HG03095 (cell line): Measurements from ENCODE around the gene NIT1.
A peak's percentile ranks its signal among the peaks of the same experiment; 100 is the strongest.

Source experiments
- ATAC-seq: cut with Tn5 transposase; IDR thresholded peaks from one replicate; pipeline ENCODE4 v1.9.1; 2021; ENCODE audit warnings: moderate library complexity; ENCODE audit not compliant: unreplicated experiment

NIT1 gene

GRCh38 chr1:161145832-161146231 is 27.9 kb downstream of the NIT1 start:
- ATAC-seq = no peak

GRCh38 chr1:161153176-161153575 is 35.3 kb downstream of the NIT1 start:
- no peak for ATAC-seq

GRCh38 chr1:161153682-161154337 is 35.9 kb downstream of the NIT1 start, which contains the start of gene UFC1:
TSS of gene UFC1 (plus strand) at chr1:161153978. CDS start at chr1:161153998, 20 bp downstream.
- ATAC-seq = peak; percentile 68

GRCh38 chr1:161157867-161158266 is 40.0 kb downstream of the NIT1 start:
- ATAC-seq = no peak

- no peak for ATAC-seq
These were observed 40.6 kb downstream of the NIT1 start for GRCh38 chr1:161158316-161159010.

- peak; percentile 67 for ATAC-seq
These were observed 41.4 kb downstream of the NIT1 start, which contains the start of gene USP21 for GRCh38 chr1:161159087-161159912. TSS of gene USP21 (plus strand) at chr1:161159500. CDS start at chr1:161160641, 1,141 bp downstream.

GRCh38 chr1:161159913-161160243 is 42.0 kb downstream of the NIT1 start:
- ATAC-seq = no peak

GRCh38 chr1:161160671-161161145 is 42.8 kb downstream of the NIT1 start:
- no peak for ATAC-seq

- ATAC-seq = no peak
These were observed 43.7 kb downstream of the NIT1 start for GRCh38 chr1:161161652-161162051.

GRCh38 chr1:161162052-161162451 is 44.1 kb downstream of the NIT1 start:
- no peak for ATAC-seq

GRCh38 chr1:161162806-161163205 is 44.9 kb downstream of the NIT1 start:
- no peak for ATAC-seq

- no peak for ATAC-seq
These were observed 45.9 kb downstream of the NIT1 start for GRCh38 chr1:161163793-161164192.

- no peak for ATAC-seq
These were observed 47.2 kb downstream of the NIT1 start for GRCh38 chr1:161164901-161165610.

- peak; percentile 87 for ATAC-seq
These were observed 48.1 kb downstream of the NIT1 start, which contains the start of gene PPOX for GRCh38 chr1:161165742-161166668. TSS of gene PPOX (plus strand) at chr1:161166426. CDS start at chr1:161166848, 422 bp downstream.

GRCh38 chr1:161166669-161167548 is 49.0 kb downstream of the NIT1 start:
- peak; percentile 0 for ATAC-seq

- ATAC-seq = no peak
These were observed 51.0 kb downstream of the NIT1 start for GRCh38 chr1:161168906-161169305.
